PC-3 (cell line): ENCODE results near the gene ACY1. TPM values are rescaled to one million over a fixed set of nuclear protein-coding genes. Genes with fewer than 3 reads are reported as not detected.

Experiments used
- ATAC-seq: fragments of 200-7000 bp; cut with Tn5 transposase; 2 replicates; pipeline ENCODE4 v1.9.1; 2020; ENCODE audit warnings: mild to moderate bottlenecking, moderate library complexity
- BruUV-seq: library from RNA; stranded (reverse); fragments of 400-500 nt; replicated peaks from 2 replicates; lab custom pipeline; 2021; lab: Mats Ljungman, UMichigan
- CTCF ChIA-PET: fragments of 300-600 bp; sonication (Branson Sonifier 250); formaldehyde crosslinking; loops from one replicate; lab custom pipeline; 2022; ENCODE audit warnings: antibody characterized with exemption; lab: Charles Lee
- POLR2A ChIA-PET: fragments of 300-600 bp; sonication (Branson Sonifier 250); formaldehyde crosslinking; loops from one replicate; lab custom pipeline; 2022; ENCODE audit warnings: antibody characterized with exemption; ENCODE audit not compliant: unreplicated experiment; lab: Charles Lee
- DNase-seq: peaks from one replicate; pipeline ENCODE4 v3.0.0-alpha.2; 2015
- H2AFZ ChIP-seq: fragments of 300-600 bp; sonication (generic); 2 replicates; pipeline ENCODE4 v1.6.0; 2016; ENCODE audit warnings: antibody characterized with exemption, low read length
- H3F3A ChIP-seq: fragments of 300-600 bp; sonication (generic); one replicate; pipeline ENCODE4 v1.6.0; 2017; ENCODE audit warnings: antibody characterized with exemption, low read length, control low read depth, mild to moderate bottlenecking; ENCODE audit not compliant: unreplicated experiment
- H3K27ac ChIP-seq: fragments of 300-600 bp; sonication (generic); 2 replicates; pipeline ENCODE4 v1.5.1; 2016; ENCODE audit warnings: mild to moderate bottlenecking, low read length
- H3K27me3 ChIP-seq: fragments of 300-600 bp; sonication (generic); 2 replicates; pipeline ENCODE4 v1.6.1; 2016; ENCODE audit warnings: low read length, mixed read lengths
- H3K36me3 ChIP-seq: fragments of 300-600 bp; sonication (generic); 2 replicates; pipeline ENCODE4 v1.6.1; 2016; ENCODE audit warnings: low read depth, mixed run types, low read length, mixed read lengths
- H3K4me1 ChIP-seq: fragments of 300-600 bp; sonication (generic); 2 replicates; pipeline ENCODE4 v1.5.1; 2016; ENCODE audit warnings: low read length; ENCODE audit not compliant: insufficient read depth
- H3K4me2 ChIP-seq: fragments of 300-600 bp; sonication (generic); 2 replicates; pipeline ENCODE4 v1.6.0; 2016; ENCODE audit warnings: low read length
- H3K4me3 ChIP-seq: fragments of 300-600 bp; sonication (generic); 2 replicates; pipeline ENCODE4 v1.5.1; 2016; ENCODE audit warnings: mild to moderate bottlenecking, low read length, mixed read lengths
- H3K79me2 ChIP-seq: fragments of 300-600 bp; sonication (generic); 2 replicates; pipeline ENCODE4 v1.6.1; 2017; ENCODE audit warnings: low read length, mixed read lengths
- H3K9ac ChIP-seq: fragments of 300-600 bp; sonication (generic); 2 replicates; pipeline ENCODE4 v1.6.0; 2016; ENCODE audit warnings: mild to moderate bottlenecking, low read length
- H3K9me2 ChIP-seq: fragments of 300-600 bp; sonication (generic); replicated peaks from 2 replicates; pipeline ENCODE4 v1.6.1; 2016; ENCODE audit warnings: mixed run types, low read length, mixed read lengths
- H3K9me3 ChIP-seq: fragments of 300-600 bp; sonication (generic); 2 replicates; pipeline ENCODE4 v1.6.1; 2016; ENCODE audit warnings: low read length, mixed read lengths
- H4K20me1 ChIP-seq: fragments of 300-600 bp; sonication (generic); 2 replicates; pipeline ENCODE4 v1.6.1; 2016; ENCODE audit warnings: low read length, mixed read lengths
- CTCF ChIP-seq: fragments of 300-600 bp; sonication (generic); conservative IDR thresholded peaks from 2 replicates; pipeline ENCODE4 v1.5.1; 2017; ENCODE audit warnings: antibody characterized with exemption, low read depth, mild to moderate bottlenecking, low read length
- EZH2 ChIP-seq: fragments of 300-600 bp; sonication (generic); IDR thresholded peaks from one replicate; pipeline ENCODE4 v1.6.1; 2017; ENCODE audit warnings: antibody characterized with exemption, mild to moderate bottlenecking, low read length; ENCODE audit not compliant: unreplicated experiment
- EZH2phosphoT487 ChIP-seq: fragments of 300-600 bp; sonication (generic); IDR thresholded peaks from 2 replicates; pipeline ENCODE4 v1.6.1; 2018; ENCODE audit warnings: mild to moderate bottlenecking, antibody characterized with exemption, low read length, borderline replicate concordance
- intact Hi-C: fragments of 100-400 bp; cut with micrococcal nuclease; formaldehyde crosslinking; loops from 2 replicates; pipeline ENCODE4 v1.9.0; 2023
- total RNA-seq: library from RNA; depleted of rRNA; stranded (reverse); fragments of >200 nt; gene quantifications from 2 replicates; pipeline ENCODE4 v1.2.3, GENCODE V29; 2014

The ACY1 gene
- total RNA-seq, 1 experiment from 2014 or later, result 71.3 TPM

DNA sequence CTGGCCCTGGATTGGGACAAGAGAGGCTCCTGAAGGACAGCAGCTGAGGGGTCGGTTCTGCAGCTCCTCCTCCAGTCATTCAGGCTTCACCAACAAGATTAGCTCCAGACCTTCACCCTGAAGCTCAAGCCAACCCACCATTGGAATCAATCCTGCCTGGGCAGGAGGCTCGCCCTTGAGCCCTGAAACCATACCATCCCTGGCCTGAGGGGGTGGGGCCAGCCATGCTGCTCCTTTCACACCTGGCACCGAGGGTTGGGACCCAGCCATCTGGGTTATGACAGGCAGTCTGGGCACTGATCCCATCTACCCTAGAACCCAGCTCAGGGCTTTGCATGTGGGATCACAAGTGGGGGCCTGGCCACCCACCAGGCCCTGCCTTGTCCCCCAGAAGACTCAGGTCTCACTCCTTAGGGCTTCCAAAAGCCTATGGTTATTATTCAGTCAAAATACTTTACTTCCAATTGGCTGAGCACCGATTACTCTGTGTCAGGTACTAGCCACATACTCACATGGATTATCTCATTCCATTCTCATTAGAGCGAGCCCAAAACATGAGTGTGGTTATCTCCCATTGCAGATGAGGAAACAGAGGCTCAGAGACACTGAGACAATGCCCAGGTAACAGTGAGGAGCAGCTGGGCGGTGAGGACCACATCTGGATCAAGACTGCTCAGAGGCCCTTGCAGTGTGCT lies 12.6 kb upstream of the ACY1 start:
- intact Hi-C loops, result no loop called here
- no peaks in the 10 kb centered on the region for H3F3A ChIP-seq
- POLR2A ChIA-PET, result no interaction called here
- H4K20me1 ChIP-seq, result no peaks in the 10 kb centered on the region
- H3K4me1 ChIP-seq, result peaks cover 33% of the 10 kb centered on the region
- no peaks in the 10 kb centered on the region for H3K27me3 ChIP-seq
- no peak overlapping the region for H3K9ac ChIP-seq
- no peak overlapping the region for H2AFZ ChIP-seq
- H3K4me3 ChIP-seq, result no peak overlapping the region
- no peak for TF ChIP-seq EZH2
- TF ChIP-seq EZH2phosphoT487, result no peak
- no peak for TF ChIP-seq CTCF
- H3K27ac ChIP-seq, result no peak overlapping the region
- CTCF ChIA-PET, result interaction anchor here (1.1 kb wide), 1 partner anchor 29 kb away, joined by 3 read pairs; the partner anchor contains the start of gene RRP9
- no peaks in the 10 kb centered on the region for H3K36me3 ChIP-seq
- no TSS peak for BruUV-seq
- no peaks in the 10 kb centered on the region for H3K9me2 ChIP-seq
- H3K4me2 ChIP-seq, result no peak overlapping the region
- peaks cover 36% of the 10 kb centered on the region for H3K79me2 ChIP-seq
- ATAC-seq (no peak), DNase-seq (no peak)
- no peaks in the 10 kb centered on the region for H3K9me3 ChIP-seq

GRCh38 chr3:51971350-51971749 lies 12.0 kb upstream of the ACY1 start:
- TF ChIP-seq CTCF, result no peak
- TF ChIP-seq EZH2, result no peak
- no peak for TF ChIP-seq EZH2phosphoT487
- ChIA-PET POLR2A (no interaction called here), CTCF (no interaction called here)
- DNase-seq (no peak), ATAC-seq (no peak)
- intact Hi-C loops, result no loop called here
- H3F3A ChIP-seq, result no peaks in the 10 kb centered on the region
- no peak overlapping the region for H3K27ac ChIP-seq
- H2AFZ ChIP-seq, result no peak overlapping the region
- H3K9me2 ChIP-seq, result no peaks in the 10 kb centered on the region
- no peaks in the 10 kb centered on the region for H3K27me3 ChIP-seq
- no peaks in the 10 kb centered on the region for H3K9me3 ChIP-seq
- no peaks in the 10 kb centered on the region for H4K20me1 ChIP-seq
- peaks cover 34% of the 10 kb centered on the region for H3K4me1 ChIP-seq
- BruUV-seq, result no TSS peak
- H3K9ac ChIP-seq, result no peak overlapping the region
- no peak overlapping the region for H3K4me2 ChIP-seq
- peaks cover 36% of the 10 kb centered on the region for H3K79me2 ChIP-seq
- H3K4me3 ChIP-seq, result no peak overlapping the region
- no peaks in the 10 kb centered on the region for H3K36me3 ChIP-seq
